Measurements from ENCODE around the gene CRYBB1. TPM values are rescaled to one million over a fixed set of nuclear protein-coding genes. Genes with fewer than 3 reads are reported as not detected.

The CRYBB1 gene
- total RNA-seq, 1 experiment from 2014 or later: not detected

- no TSS peak for BruUV-seq (replicated peaks)
- TF ChIP-seq CTCF (conservative IDR thresholded peaks at IDR 0.05; ENCODE audit: low read depth, low read length) (no peak), EZH2phosphoT487 (IDR thresholded peaks at IDR 0.05; ENCODE audit: borderline replicate concordance, low read length) (no peak), EZH2 (IDR thresholded peaks at IDR 0.05; ENCODE audit: low read length, unreplicated experiment) (no peak)
- ATAC-seq: no peak
- H3K4me2 ChIP-seq (ENCODE audit: low read length): no peak overlapping the region
- no peak overlapping the region for H3K9ac ChIP-seq (ENCODE audit: low read length)
- DNase-seq: no peak
- no peaks in the 10 kb centered on the region for H3K9me2 ChIP-seq (replicated peaks; ENCODE audit: low read length)
- no peaks in the 10 kb centered on the region for H3K27me3 ChIP-seq (ENCODE audit: low read length)
- 0 out of 2 replicates have a peak, but pooled peaks cover 3% of the 10 kb centered on the region for H3K79me2 ChIP-seq (ENCODE audit: low read length)
- ChIA-PET POLR2A (ENCODE audit: unreplicated experiment) (no interaction called here), CTCF (no interaction called here)
- no peaks in the 10 kb centered on the region for H4K20me1 ChIP-seq (ENCODE audit: low read length)
- peaks cover 11% of the 10 kb centered on the region for H3K4me1 ChIP-seq (ENCODE audit: insufficient read depth, low read length)
- no peak overlapping the region for H3K4me3 ChIP-seq (ENCODE audit: low read length)
- no peak overlapping the region for H3K27ac ChIP-seq (ENCODE audit: low read length)
- no peaks in the 10 kb centered on the region for H3K36me3 ChIP-seq (ENCODE audit: low read depth, low read length)
- H3F3A ChIP-seq (ENCODE audit: low read length, unreplicated experiment): no peaks in the 10 kb centered on the region
- intact Hi-C loops (cut with micrococcal nuclease): loop anchor here (10.0 kb wide), 1 partner anchor 69 kb away; the partner anchor contains the start of gene TFIP11
- H2AFZ ChIP-seq (ENCODE audit: low read length): no peak overlapping the region
- H3K9me3 ChIP-seq (ENCODE audit: low read length): no peaks in the 10 kb centered on the region
Observed at GRCh38 chr22:26584010-26584409, 33.8 kb downstream of the CRYBB1 start.

- Histone ChIP-seq H2AFZ (ENCODE audit: low read length) (no peak overlapping the region), H3F3A (ENCODE audit: low read length, unreplicated experiment) (no peaks in the 10 kb centered on the region), H3K4me2 (ENCODE audit: low read length) (no peak overlapping the region), H3K79me2 (ENCODE audit: low read length) (0 out of 2 replicates have a peak, but pooled peaks cover 3% of the 10 kb centered on the region), H3K9me3 (ENCODE audit: low read length) (no peaks in the 10 kb centered on the region), H3K9ac (ENCODE audit: low read length) (no peak overlapping the region), H3K9me2 (replicated peaks; ENCODE audit: low read length) (no peaks in the 10 kb centered on the region), H3K4me1 (ENCODE audit: insufficient read depth, low read length) (peaks cover 11% of the 10 kb centered on the region), H3K4me3 (ENCODE audit: low read length) (no peak overlapping the region), H3K27ac (ENCODE audit: low read length) (no peak overlapping the region), H3K36me3 (ENCODE audit: low read depth, low read length) (no peaks in the 10 kb centered on the region), H3K27me3 (ENCODE audit: low read length) (no peaks in the 10 kb centered on the region), H4K20me1 (ENCODE audit: low read length) (no peaks in the 10 kb centered on the region)
- TF ChIP-seq CTCF (conservative IDR thresholded peaks at IDR 0.05; ENCODE audit: low read depth, low read length) (no peak), EZH2phosphoT487 (IDR thresholded peaks at IDR 0.05; ENCODE audit: borderline replicate concordance, low read length) (no peak), EZH2 (IDR thresholded peaks at IDR 0.05; ENCODE audit: low read length, unreplicated experiment) (no peak)
- no peak for DNase-seq
- ChIA-PET POLR2A (ENCODE audit: unreplicated experiment) (no interaction called here), CTCF (interaction anchor here (0.5 kb wide), 1 partner anchor 18 kb away, joined by 3 read pairs; no protein-coding TSS in a partner anchor)
- intact Hi-C loops (cut with micrococcal nuclease): loop anchor here (10.0 kb wide), 1 partner anchor 67 kb away; the partner anchor contains the start of gene TFIP11
- BruUV-seq (replicated peaks): no TSS peak
- no peak for ATAC-seq
Observed at GRCh38 chr22:26581633-26582168, 36.1 kb downstream of the CRYBB1 start.

DNA sequence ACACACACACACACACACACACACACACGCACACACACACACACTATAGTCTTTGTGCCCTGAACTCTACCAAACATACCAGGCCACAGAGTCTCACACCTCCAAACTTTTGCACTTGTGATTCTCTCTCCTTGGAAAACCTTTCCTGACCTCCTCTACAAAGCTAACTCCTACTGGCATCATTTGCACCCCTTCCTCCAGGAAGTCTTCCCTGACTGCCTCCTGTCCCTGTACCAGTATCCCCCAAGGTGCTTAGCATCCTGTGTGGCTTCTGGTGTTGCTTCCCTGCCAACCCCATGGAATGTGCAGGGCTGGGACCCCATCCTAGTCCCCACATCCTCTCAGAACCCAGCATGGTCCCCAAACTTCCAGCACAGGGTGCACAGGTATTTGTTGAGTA is 36.8 kb downstream of the CRYBB1 start:
- H3K36me3 ChIP-seq (ENCODE audit: low read depth, low read length): no peaks in the 10 kb centered on the region
- CTCF ChIA-PET: no interaction called here
- H3K27ac ChIP-seq (ENCODE audit: low read length): no peak overlapping the region
- no peak for ATAC-seq
- no TSS peak for BruUV-seq (replicated peaks)
- H3K4me3 ChIP-seq (ENCODE audit: low read length): no peak overlapping the region
- no peaks in the 10 kb centered on the region for H4K20me1 ChIP-seq (ENCODE audit: low read length)
- TF ChIP-seq EZH2 (IDR thresholded peaks at IDR 0.05; ENCODE audit: low read length, unreplicated experiment) (no peak), CTCF (conservative IDR thresholded peaks at IDR 0.05; ENCODE audit: low read depth, low read length) (no peak), EZH2phosphoT487 (IDR thresholded peaks at IDR 0.05; ENCODE audit: borderline replicate concordance, low read length) (no peak)
- no peak overlapping the region for H2AFZ ChIP-seq (ENCODE audit: low read length)
- POLR2A ChIA-PET (ENCODE audit: unreplicated experiment): no interaction called here
- H3K9ac ChIP-seq (ENCODE audit: low read length): no peak overlapping the region
- H3K4me1 ChIP-seq (ENCODE audit: insufficient read depth, low read length): peaks cover 11% of the 10 kb centered on the region
- H3K9me2 ChIP-seq (replicated peaks; ENCODE audit: low read length): no peaks in the 10 kb centered on the region
- intact Hi-C loops (cut with micrococcal nuclease): loop anchor here (10.0 kb wide), 1 partner anchor 66 kb away; the partner anchor contains the start of gene TFIP11
- H3K79me2 ChIP-seq (ENCODE audit: low read length): 0 out of 2 replicates have a peak, but pooled peaks cover 3% of the 10 kb centered on the region
- H3F3A ChIP-seq (ENCODE audit: low read length, unreplicated experiment): no peaks in the 10 kb centered on the region
- H3K27me3 ChIP-seq (ENCODE audit: low read length): no peaks in the 10 kb centered on the region
- no peak for DNase-seq
- no peak overlapping the region for H3K4me2 ChIP-seq (ENCODE audit: low read length)
- H3K9me3 ChIP-seq (ENCODE audit: low read length): no peaks in the 10 kb centered on the region

Measured in PC-3 (cell line).